Skin of body (tissue), 2 donors: ENCODE data around the gene XPR1. TPM values are rescaled to one million over a fixed set of nuclear protein-coding genes. Genes with fewer than 3 reads are reported as not detected.
A peak's percentile ranks its signal among the peaks of the same experiment; 100 is the strongest.
"Not testable (repeated sequence)": the region's sequence is repeated elsewhere in the genome, so short reads cannot be mapped to it uniquely, and the experiment has no call there.

Source experiments
- DNase-seq: peaks from one replicate; lab custom pipeline; 2025; lab: John Stamatoyannopoulos, UW
- total RNA-seq: library from RNA; depleted of rRNA; stranded (reverse); fragments of >200 nt; gene quantifications from one replicate; pipeline ENCODE4 v1.2.3, GENCODE V29; 2014

The XPR1 gene
- total RNA-seq, 1 donor from 2014 or later = 16.0 TPM

DNA sequence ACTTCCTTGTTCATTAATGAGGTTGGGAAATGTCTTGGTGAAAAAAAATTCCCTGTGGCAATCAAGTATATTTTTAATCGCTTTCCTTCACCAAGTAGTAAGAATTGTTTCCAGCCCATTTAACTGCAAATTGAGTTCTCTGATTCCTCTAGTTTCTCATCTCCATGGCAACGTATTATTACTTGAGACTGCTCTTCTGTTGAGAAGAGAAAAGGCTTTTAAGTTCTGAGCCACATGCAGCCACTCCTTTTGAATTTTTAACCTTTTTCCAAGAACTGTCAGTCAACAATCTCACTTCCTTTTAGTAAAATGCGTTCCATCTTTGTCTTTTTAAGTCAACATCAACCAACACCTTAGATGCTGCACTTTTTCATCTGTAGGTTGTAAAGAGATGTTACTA, 205.2 kb downstream of the XPR1 start:
- no peak for DNase-seq

GRCh38 chr1:180838535-180838934, 206.7 kb downstream of the XPR1 start:
- no peak for DNase-seq

DNA sequence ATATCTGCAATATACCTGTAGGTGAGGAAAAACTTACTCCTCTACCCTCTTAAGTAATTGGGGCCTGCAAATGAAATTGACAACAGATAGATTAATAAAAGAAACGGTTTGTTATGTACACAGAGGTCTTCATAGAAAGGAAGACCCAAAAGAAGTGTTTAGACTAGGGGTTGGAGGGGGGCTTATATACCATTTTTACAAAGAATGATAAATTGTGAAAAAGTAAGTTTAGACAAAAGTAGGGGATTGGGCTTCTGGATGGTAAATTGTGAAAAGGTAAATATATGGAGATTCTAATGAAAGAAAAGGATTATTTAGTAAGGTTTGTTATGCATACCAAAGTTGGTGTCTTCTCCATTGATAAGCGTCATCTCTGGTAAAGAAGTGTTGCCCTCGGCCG, 207.7 kb downstream of the XPR1 start:
- no peak for DNase-seq

DNA sequence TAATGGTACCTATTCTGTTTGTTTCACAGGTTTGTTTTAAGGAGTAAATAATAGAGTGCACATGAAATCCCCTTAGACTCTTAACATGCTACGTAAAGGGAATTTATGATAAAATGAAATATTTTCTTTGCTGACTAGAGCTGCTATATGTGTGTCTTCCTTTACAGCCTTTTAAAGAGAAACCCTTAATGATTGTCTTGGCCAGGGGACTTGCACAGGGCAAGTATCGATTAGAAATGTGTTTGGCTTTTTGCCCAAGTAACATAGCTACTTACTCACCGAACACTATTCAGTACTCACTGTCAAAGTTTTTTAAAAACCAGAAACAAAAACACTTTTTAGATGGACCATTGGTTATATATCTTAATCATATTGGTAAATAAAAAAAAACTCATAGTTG, 209.6 kb downstream of the XPR1 start:
- no peak for DNase-seq

DNA sequence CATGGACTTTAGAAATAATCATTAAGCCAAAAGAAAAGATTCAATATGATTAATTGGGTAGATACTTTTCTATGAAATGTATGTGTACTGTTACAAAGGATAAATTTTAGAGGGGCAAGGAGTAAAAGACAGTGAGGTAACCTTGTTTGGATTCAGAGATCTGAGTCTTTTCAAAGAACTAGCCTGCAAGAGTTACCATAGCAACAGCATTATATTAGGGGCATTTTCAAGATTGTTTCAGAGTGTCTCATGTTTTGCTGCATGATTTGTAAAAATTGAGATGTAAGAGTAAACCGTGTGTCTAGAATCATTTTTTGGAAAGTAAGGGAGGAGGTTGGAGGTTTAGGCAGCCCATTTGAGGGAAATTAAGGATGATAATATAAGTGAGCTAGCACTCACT, 210.2 kb downstream of the XPR1 start:
- no peak for DNase-seq

GRCh38 chr1:180842491-180843275, 210.9 kb downstream of the XPR1 start:
- no peak for DNase-seq

DNA sequence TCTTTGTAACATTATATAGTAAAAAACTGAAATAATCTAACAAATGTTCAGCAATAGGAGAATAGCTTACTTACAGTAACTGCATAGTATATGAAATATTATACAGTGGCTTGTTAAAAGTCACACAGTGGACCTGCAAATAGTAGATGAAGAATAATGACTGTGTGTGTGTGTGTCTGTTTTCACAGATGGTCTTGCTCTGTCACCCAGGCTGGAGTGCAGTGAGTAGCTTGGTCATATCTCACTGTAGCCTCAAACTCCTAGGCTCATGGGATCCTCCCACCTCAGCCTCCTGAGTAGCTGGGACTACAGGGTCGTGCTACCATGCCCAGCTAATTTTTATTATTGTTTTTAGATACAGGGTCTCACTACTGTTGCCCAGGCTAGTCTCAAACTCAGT, 213.5 kb downstream of the XPR1 start:
- no peak for DNase-seq

GRCh38 chr1:180848191-180848590, 216.4 kb downstream of the XPR1 start:
- no peak for DNase-seq

GRCh38 chr1:180849031-180849775, 217.4 kb downstream of the XPR1 start:
- DNase-seq = no peak

DNA sequence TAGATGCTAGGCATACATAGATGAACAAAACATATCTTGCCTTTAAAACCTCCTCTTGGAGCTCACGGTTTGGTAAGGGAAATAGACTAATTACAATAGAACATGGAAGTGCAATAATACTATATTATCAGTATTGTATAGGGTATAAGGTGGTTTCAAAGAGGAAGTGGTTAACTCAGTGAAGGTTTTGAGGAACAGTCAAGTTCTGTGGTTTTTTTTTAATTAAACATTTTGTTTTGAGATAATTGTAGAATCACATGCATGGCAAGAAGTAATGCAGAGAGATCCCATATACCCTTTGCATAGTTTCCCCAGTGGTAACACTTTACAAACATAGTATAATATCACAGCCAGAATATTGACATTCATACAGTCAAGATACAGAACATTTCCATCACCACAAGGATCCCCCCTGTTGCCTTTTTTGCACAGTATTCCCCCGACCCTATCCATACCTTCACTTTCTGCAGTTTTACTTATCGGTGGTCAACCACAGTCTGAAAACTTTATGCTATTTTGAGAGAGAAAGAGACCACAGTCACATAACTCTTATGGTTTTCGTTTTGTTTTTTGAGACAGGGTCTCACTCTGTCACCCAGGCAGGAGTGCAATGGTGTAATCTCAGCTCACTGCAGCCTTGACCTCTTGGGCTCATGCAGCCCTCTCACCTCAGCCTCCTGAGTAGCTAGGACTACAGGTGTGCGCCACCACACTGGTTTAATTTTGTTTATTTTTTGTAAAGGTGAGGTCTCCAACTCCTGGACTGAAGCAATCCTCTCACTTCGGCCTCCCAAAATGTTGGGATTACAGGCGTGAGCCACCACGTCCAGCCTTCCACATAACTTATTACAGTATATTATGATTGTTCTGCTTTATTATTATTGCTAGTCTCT, 220.4 kb downstream of the XPR1 start:
- DNase-seq = no peak

GRCh38 chr1:180854001-180854400, 222.2 kb downstream of the XPR1 start:
- no peak for DNase-seq

GRCh38 chr1:180854456-180854855, 222.6 kb downstream of the XPR1 start:
- no peak for DNase-seq

DNA sequence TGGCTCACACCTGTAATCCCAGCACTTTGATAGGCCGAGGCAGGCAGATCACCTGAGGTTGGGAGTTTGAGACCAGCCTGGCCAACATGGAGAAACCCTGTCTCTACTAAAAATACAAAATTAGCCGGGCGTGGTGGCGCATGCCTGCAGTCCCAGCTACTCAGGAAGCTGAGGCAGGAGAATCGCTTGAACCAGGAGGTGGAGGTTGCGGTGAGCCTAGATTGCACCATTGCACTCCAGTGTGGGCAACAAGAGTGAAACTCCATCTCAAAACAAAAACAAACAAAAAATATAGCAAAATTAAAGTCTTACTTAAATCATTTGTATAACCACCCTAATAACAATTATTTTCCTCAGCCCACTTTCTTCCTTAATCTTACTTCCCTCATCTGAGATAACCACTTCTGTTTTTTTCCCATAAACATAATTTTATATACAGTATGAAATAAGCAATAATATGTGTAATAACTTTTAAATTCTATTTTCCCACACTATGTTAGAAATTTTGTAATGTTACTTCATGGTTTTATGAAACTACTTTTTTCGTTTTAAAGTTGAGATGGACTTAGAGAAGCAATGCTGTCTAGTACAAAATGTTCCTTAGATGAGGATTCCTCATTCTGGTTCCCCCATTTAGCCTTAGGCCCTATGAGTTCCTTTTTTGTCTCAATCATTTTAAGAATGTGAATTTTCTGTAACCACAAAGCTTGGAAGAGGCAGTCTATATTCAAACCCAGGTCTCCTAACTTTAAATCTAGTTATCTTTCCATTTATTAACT, 226.3 kb downstream of the XPR1 start:
- not testable (repeated sequence) for DNase-seq

- no peak for DNase-seq
Observed at GRCh38 chr1:180859306-180859705, 227.5 kb downstream of the XPR1 start.

DNA sequence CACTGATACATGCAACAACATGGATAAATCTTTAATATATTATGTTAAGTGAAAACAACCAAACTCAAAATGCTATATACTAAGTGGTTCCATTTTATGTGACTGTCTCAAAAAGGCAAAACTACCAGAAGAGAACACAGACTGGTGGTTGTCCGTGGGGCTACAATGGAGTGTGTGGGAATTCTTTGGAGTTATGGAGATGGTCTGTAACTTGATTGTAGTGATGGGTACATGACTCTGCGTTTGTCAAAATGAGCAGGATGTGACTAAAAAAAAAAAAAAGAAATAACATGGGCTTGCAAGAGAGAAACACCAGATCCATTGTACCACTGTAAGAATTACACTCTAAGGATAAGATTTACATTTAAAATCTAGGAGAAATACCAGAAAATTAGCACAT, 228.7 kb downstream of the XPR1 start:
- no peak for DNase-seq

- no peak for DNase-seq
Observed at GRCh38 chr1:180862305-180862704, 230.5 kb downstream of the XPR1 start.

DNA sequence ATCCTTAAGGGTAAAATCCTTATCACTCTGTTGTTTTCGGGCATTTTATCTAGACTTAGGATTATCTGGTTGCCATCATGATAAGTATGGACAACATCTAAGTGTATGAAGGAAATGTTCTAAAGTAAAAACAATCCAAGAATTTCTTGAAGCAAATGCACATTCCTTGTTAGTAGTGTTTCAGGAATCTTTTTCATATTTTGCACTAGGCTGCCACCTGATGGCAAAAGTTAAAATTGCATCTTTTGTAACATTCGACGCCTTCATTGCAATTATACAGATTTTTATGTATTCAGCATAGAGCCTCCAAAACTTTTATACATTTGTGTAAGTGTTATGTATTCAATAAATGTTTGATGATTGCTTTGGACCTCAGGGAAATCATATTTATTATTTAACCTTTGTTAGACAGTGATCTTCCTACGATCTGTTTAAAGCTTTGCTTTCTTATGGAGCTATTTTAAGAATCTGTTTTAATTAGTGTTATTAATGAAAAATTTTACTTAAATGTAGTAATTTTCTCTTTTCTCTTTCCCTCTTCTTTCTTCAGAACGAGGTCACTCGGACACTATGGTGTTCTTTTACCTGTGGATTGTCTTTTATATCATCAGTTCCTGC, 231.4 kb downstream of the XPR1 start:
- DNase-seq = peak; percentile 61

GRCh38 chr1:180881806-180882509, 250.1 kb downstream of the XPR1 start:
- DNase-seq = no peak

DNA sequence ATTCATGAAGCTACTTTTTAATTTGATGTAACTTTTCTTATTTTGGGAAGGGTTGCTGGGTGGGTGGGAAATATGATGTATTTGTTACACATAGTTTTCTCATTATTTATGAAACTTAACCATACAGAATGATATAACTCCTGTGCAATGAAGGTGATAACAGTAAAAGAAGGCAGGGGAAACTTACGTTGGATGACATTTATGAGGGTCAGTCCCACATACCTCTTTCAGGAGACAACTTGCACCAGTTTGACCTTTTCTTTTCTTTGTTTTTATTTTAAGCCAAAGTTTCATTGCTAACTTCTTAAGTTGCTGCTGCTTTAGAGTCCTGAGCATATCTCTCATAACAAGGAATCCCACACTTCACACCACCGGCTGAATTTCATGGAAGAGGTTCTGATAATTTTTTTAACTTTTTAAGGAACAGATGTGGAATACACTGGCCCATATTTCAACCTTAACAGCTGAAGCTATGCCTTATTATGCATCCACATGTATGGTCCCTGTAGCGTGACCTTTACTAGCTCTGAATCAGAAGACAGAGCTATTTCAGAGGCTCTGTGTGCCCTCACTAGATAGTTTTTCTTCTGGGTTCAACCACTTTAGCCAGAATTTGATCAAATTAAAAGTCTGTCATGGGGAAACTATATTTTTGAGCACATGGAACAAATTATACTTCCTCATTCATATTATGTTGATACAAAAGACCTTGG, 252.9 kb downstream of the XPR1 start:
- no peak for DNase-seq
